GM18505 (cell line): ENCODE results near the gene DDX24.
A peak's percentile ranks its signal among the peaks of the same experiment; 100 is the strongest.
"Not testable (repeated sequence)": the region's sequence is repeated elsewhere in the genome, so short reads cannot be mapped to it uniquely, and the experiment has no call there.

Source experiments
- ATAC-seq: cut with Tn5 transposase; IDR thresholded peaks from one replicate; pipeline ENCODE4 v1.9.1; 2021; ENCODE audit not compliant: unreplicated experiment
- POLR2A ChIP-seq: IDR thresholded peaks from 4 replicates; pipeline ENCODE4 v1.6.1; 2011; ENCODE audit warnings: borderline replicate concordance; ENCODE audit not compliant: insufficient read depth, insufficient read length; ENCODE audit errors: extremely low read depth

The DDX24 gene

DNA sequence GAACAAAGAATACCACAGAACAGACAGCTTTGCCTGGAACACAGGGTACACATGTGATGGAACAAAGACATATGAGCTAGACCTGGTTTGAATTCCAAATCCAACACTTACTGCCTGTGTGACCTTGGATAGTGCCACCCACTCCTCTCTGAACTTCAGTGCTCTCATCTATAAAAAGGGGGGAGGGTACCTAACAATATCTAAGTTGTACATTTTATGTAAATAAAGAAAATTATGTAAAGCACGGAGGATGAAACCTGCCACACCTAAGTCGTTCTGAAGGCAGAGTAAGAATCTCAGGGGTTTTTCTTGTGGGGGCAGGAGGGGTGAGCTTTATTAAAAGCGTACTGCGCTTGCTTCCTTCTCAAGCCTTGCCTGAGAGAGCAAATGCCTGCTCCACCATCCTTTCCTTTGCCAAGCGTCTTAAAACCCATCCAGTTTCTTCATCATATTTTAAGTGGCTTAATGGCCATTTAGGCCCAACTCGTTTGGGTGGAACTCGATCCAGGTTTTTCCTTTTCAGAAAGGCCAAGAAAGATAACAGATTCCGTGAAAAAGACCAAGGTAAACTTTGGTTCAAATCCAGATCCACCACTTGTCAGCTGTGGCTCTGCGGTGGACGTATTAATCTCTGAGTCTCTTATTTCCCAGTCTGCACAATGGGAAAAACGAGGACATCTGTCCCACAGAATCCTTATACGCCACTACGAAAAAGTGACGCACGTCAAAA lies 946 bp downstream of the DDX24 start:
- no peak for TF ChIP-seq POLR2A
- no peak for ATAC-seq

GRCh38 chr14:94077823-94078222 lies 3.2 kb downstream of the DDX24 start:
- no peak for ATAC-seq
- TF ChIP-seq POLR2A, result no peak

- no peak for TF ChIP-seq POLR2A
- ATAC-seq, result no peak
These were observed 3.7 kb downstream of the DDX24 start for GRCh38 chr14:94077111-94077821.

GRCh38 chr14:94075008-94075407 lies 6.0 kb downstream of the DDX24 start:
- TF ChIP-seq POLR2A, result no peak
- no peak for ATAC-seq

GRCh38 chr14:94074534-94074933 lies 6.5 kb downstream of the DDX24 start:
- ATAC-seq, result no peak
- no peak for TF ChIP-seq POLR2A

DNA sequence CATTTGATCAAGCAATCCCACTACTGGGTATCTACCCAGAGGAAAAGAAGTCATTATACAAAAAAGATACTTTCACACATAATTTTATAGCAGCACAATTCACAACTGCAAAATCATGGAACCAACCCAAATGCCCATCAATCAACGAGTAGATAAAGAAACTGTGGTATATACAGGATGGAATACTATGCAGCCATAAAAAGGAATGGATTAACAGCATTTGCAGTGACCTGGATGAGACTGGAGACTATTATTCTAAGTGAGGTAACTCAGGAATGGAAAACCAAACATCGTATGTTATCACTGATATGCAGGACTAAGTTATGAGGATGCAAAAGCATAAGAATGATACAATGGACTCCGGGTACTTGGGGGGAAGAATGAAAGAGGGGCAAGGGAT lies 8.9 kb downstream of the DDX24 start:
- ATAC-seq, result not testable (repeated sequence)

- ATAC-seq, result no peak
- TF ChIP-seq POLR2A, result no peak
These were observed 14.8 kb downstream of the DDX24 start for GRCh38 chr14:94066089-94066676.

DNA sequence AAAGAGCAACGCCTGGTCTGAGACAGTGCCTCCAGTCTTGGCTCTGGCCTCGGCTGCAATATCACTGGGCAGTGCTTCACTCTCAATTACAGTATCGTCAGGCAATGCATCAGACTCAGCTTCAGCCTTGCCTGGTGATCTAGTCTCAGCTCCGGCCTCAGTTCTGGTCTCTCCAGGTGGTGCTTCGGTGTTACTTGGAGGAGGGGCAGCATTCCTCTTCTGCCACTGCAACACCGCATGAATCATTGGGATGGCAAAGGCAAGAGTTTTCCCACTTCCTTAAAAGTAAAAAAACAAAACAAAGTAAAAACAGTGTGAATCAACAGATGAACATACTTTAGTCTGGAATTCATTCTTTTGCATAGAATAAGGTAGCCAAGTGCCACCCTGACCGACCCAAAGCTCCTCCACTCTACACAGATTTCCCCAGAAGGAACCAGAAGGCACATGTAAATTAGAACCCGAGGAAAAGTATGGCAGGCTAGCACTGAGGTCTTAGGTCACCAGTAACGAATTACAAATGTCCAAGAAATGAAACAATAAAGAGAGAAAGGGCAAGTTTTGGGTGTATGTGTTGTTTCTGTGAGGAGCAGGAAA lies 18.6 kb downstream of the DDX24 start:
- TF ChIP-seq POLR2A, result no peak
- ATAC-seq, result no peak

GRCh38 chr14:94059998-94060397 lies 21.0 kb downstream of the DDX24 start:
- no peak for ATAC-seq
- no peak for TF ChIP-seq POLR2A

- no peak for ATAC-seq
- TF ChIP-seq POLR2A, result no peak
These were observed 22.3 kb downstream of the DDX24 start for GRCh38 chr14:94058674-94059138.

DNA sequence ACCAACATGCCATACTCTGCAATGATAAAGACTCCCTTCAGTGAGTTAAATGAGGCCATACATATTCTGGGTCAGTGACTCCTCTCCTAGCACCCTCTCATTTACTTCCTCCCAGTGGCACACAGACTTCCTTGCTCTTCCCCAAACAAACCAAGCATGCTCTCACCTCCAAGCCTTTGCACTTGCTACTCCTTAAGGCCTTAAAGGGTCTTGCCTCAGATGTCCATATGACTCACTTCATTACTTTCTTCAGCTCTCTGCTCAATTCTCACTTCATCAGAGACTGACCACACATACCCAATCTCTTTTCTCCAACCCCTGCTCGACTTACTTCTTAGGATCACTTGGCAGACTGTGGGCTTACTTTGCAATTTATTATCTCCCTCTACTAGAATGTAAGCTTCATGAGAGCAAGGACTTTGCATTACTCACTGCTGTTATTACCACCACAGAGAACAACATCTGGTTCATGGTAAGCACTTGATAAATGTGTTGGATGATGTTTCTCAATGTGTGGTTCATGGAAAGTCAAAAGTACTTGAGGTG lies 22.8 kb downstream of the DDX24 start:
- no peak for ATAC-seq
- TF ChIP-seq POLR2A, result no peak

DNA sequence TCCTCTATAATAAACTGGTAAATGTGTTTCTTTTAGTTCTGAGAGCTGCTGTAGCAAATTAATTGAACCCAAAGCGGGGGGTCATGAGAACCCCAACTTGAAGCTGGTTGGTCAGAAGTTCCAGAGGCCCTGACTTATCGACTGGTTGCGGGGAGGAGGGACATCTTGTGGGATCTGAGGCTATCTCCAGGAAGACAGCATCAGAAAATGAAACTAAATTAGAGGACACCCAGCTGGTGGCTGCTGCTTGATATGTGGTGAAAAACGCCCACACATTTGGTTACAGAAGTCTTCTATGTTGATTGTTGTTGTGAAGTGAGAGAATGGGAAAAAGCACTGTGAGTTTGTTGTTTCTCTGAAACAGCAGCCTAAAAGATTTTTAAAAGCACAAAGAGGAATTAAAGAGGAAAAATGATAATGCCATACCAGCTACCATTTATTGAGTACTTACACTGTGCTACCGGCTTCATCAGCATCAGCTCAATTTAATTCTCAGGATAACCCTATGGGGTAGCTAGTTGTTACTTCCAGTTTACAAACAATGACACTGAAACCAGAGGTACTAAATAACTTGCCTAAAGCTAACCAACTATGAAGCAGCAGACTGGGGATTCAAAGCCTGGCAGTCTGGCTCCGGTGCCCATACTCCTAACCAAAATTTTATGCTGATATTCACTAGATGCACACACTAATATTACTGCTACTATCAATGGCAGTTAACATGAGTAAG lies 24.3 kb downstream of the DDX24 start:
- TF ChIP-seq POLR2A, result no peak
- ATAC-seq, result peak; percentile 60

- ATAC-seq, result no peak
- TF ChIP-seq POLR2A, result no peak
These were observed 26.1 kb downstream of the DDX24 start for GRCh38 chr14:94054936-94055335.
